Body of pancreas (tissue), 4 donors: Measurements from ENCODE around the gene SLX4. TPM values are rescaled to one million over a fixed set of nuclear protein-coding genes. Genes with fewer than 3 reads are reported as not detected.

Source experiments
- ATAC-seq: fragments of 150-250 bp; one replicate; pipeline ENCODE4 v1.9.1; 2016
- DNase-seq, 4 donors: peaks; one replicate each; pipeline ENCODE4 v3.0.0-alpha.2; 2019
- H3K27ac ChIP-seq, 4 donors: fragments of 200-600 bp; sonication (generic); 1 replicate in 3 of 4; 2 replicates in 1 of 4; pipeline versions ENCODE4 v1.5.1 to v1.6.1; 2016 to 2019; ENCODE audit warnings: mild to moderate bottlenecking in 1 of 4, mixed read lengths in 1 of 4, moderate library complexity in 1 of 4
- H3K27me3 ChIP-seq, 2 donors: fragments of 200-600 bp; sonication (generic); one replicate each; pipeline ENCODE4 v1.6.0; 2016; ENCODE audit warnings: mild to moderate bottlenecking in 1 of 2
- H3K36me3 ChIP-seq, 2 donors: fragments of 200-600 bp; sonication (generic); replicated peaks in 1 of 2; 2 replicates each; pipeline ENCODE4 v1.5.1; 2016; ENCODE audit warnings: low read depth in 2 of 2; ENCODE audit not compliant: insufficient read depth in 1 of 2
- H3K4me1 ChIP-seq: fragments of 200-600 bp; sonication (generic); one replicate; pipeline ENCODE4 v1.6.0; 2016
- H3K4me3 ChIP-seq, 2 donors: fragments of 200-600 bp; sonication (generic); 1 replicate in 1 of 2; 2 replicates in 1 of 2; pipeline ENCODE4 v1.5.1; 2016 to 2019
- H3K9me3 ChIP-seq, 3 donors: fragments of 200-600 bp; sonication (generic); 1 replicate in 2 of 3; 2 replicates in 1 of 3; pipeline ENCODE4 v1.5.1; 2016
- CTCF ChIP-seq, 7 experiments: fragments of 450-650 bp in 4 of 7; fragments of 200-600 bp in 3 of 7; sonication (generic) in 3 of 7; IDR thresholded peaks; one replicate each; pipeline ENCODE4 v1.5.1; 2016 to 2019; ENCODE audit warnings: antibody characterized with exemption in 7 of 7
- POLR2A ChIP-seq, 3 donors: fragments of 450-650 bp; IDR thresholded peaks; one replicate each; pipeline ENCODE4 v1.6.1; 2016; ENCODE audit warnings: antibody characterized with exemption in 3 of 3, mild to moderate bottlenecking in 2 of 3
- WGBS, 2 donors: methylation state at CpG; one replicate each; pipeline ENCODE4 v1.1.5; 2017; 5-methylcytosine and 5-hydroxymethylcytosine counted together
- intact Hi-C: fragments of 100-400 bp; cut with DNase I; formaldehyde crosslinking; loops from one replicate; pipeline ENCODE4 v1.15.1; 2023
- total RNA-seq, 2 donors: library from RNA; depleted of rRNA; stranded (reverse); fragments of >200 nt; gene quantifications; one replicate each; pipeline ENCODE4 v1.1.0, GENCODE V29; 2016

SLX4 gene
- total RNA-seq, 2 donors from 2014 or later: 3.6 to 4.2 TPM

- Histone ChIP-seq H3K27me3 (no peaks in the 10 kb centered on the region), H3K4me1 (no peaks in the 10 kb centered on the region), H3K36me3 (no peaks in the 10 kb centered on the region), H3K27ac (no peak overlapping the region), H3K4me3 (no peak overlapping the region), H3K9me3 (no peaks in the 10 kb centered on the region)
- intact Hi-C loops: no loop called here
- ATAC-seq (no peak), DNase-seq (no peak)
- WGBS, 2 donors: 93 to 94% methylated on average over 7 to 8 of the region's 8 CpGs
- TF ChIP-seq CTCF (IDR thresholded peaks at IDR 0.05) (no peak), POLR2A (IDR thresholded peaks at IDR 0.05) (no peak)
These were observed 27.0 kb downstream of the SLX4 start for GRCh38 chr16:3584412-3584811.

- intact Hi-C loops: no loop called here
- no peak for DNase-seq
- WGBS, 2 donors: 89 to 94% methylated on average over 9 to 16 of the region's 16 CpGs
These were observed 27.9 kb downstream of the SLX4 start for GRCh38 chr16:3583303-3584038.

GRCh38 chr16:3582276-3583165 lies 28.9 kb downstream of the SLX4 start:
- no peak overlapping the region for H3K4me3 ChIP-seq
- WGBS, 2 donors: 88 to 89% methylated on average over 10 to 30 of the region's 36 CpGs
- DNase-seq (no peak), ATAC-seq (no peak)
- no peaks in the 10 kb centered on the region for H3K27me3 ChIP-seq
- H3K36me3 ChIP-seq: no peaks in the 10 kb centered on the region
- TF ChIP-seq CTCF (IDR thresholded peaks at IDR 0.05) (no peak), POLR2A (IDR thresholded peaks at IDR 0.05) (no peak)
- no peaks in the 10 kb centered on the region for H3K9me3 ChIP-seq
- H3K4me1 ChIP-seq: no peaks in the 10 kb centered on the region
- H3K27ac ChIP-seq: no peak overlapping the region
- intact Hi-C loops: no loop called here

More at GRCh38 chr16:3583303-3584038, 27.9 kb downstream of the SLX4 start:
- H3K9me3 ChIP-seq: no peaks in the 10 kb centered on the region
- H3K27ac ChIP-seq: no peak overlapping the region
- TF ChIP-seq POLR2A (IDR thresholded peaks at IDR 0.05) (no peak), CTCF (IDR thresholded peaks at IDR 0.05) (no peak)
- H3K4me1 ChIP-seq: no peaks in the 10 kb centered on the region
- H3K27me3 ChIP-seq: no peaks in the 10 kb centered on the region
- ATAC-seq: no peak
- no peak overlapping the region for H3K4me3 ChIP-seq
- H3K36me3 ChIP-seq: no peaks in the 10 kb centered on the region

- Histone ChIP-seq H3K9me3 (no peaks in the 10 kb centered on the region), H3K4me1 (no peaks in the 10 kb centered on the region), H3K36me3 (no peaks in the 10 kb centered on the region), H3K27ac (no peak overlapping the region), H3K27me3 (no peaks in the 10 kb centered on the region), H3K4me3 (no peak overlapping the region)
- intact Hi-C loops: no loop called here
- DNase-seq (no peak), ATAC-seq (no peak)
- TF ChIP-seq POLR2A (IDR thresholded peaks at IDR 0.05): no peak
- TF ChIP-seq CTCF (IDR thresholded peaks at IDR 0.05): no peak
- WGBS, 2 donors: 90% methylated on average over 10 of the region's 10 CpGs; no CpG with 5 or more reads in 1 of the 2 donors
These were observed 30.0 kb downstream of the SLX4 start for GRCh38 chr16:3581392-3581791.
